SHP77 (cell line): ENCODE data around the gene STAC2.
"Not testable (repeated sequence)": the region's sequence is repeated elsewhere in the genome, so short reads cannot be mapped to it uniquely, and the experiment has no call there.

Source experiments
- DNase-seq, 2 experiments: peaks; one replicate each; lab custom pipeline; 2025; lab: John Stamatoyannopoulos, UW

Gene STAC2

GRCh38 chr17:39187152-39187830 is 38.5 kb downstream of the STAC2 start:
- DNase-seq: no peak

- peak in 1 of 2 experiments; percentile 30 for DNase-seq
Measured at GRCh38 chr17:39186481-39187002, 39.2 kb downstream of the STAC2 start.

- no peak for DNase-seq
Measured at GRCh38 chr17:39183720-39184119, 42.0 kb downstream of the STAC2 start.

- DNase-seq: no peak
Measured at GRCh38 chr17:39183045-39183444, 42.7 kb downstream of the STAC2 start.

- DNase-seq: no peak
Measured at GRCh38 chr17:39181303-39181702, 44.4 kb downstream of the STAC2 start.

GRCh38 chr17:39178536-39178935 is 47.2 kb downstream of the STAC2 start:
- DNase-seq: no peak

- peak in 1 of 2 experiments; percentile 11 for DNase-seq
Measured at GRCh38 chr17:39177256-39177655, 48.5 kb downstream of the STAC2 start.

GRCh38 chr17:39175695-39176093 is 50.1 kb downstream of the STAC2 start:
- no peak for DNase-seq

- peak; percentile 46 to 71 for DNase-seq
Measured at GRCh38 chr17:39174920-39175694, 50.6 kb downstream of the STAC2 start.

GRCh38 chr17:39173526-39174274 is 52.0 kb downstream of the STAC2 start:
- no peak for DNase-seq

- DNase-seq: no peak
Measured at GRCh38 chr17:39173080-39173479, 52.7 kb downstream of the STAC2 start.

GRCh38 chr17:39171933-39172332 is 53.8 kb downstream of the STAC2 start:
- no peak for DNase-seq

GRCh38 chr17:39170558-39170957 is 55.2 kb downstream of the STAC2 start:
- DNase-seq: no peak

GRCh38 chr17:39170109-39170508 is 55.6 kb downstream of the STAC2 start:
- DNase-seq: no peak

- no peak for DNase-seq
Measured at GRCh38 chr17:39169518-39169917, 56.2 kb downstream of the STAC2 start.

- DNase-seq: no peak
Measured at GRCh38 chr17:39169101-39169500, 56.6 kb downstream of the STAC2 start.

GRCh38 chr17:39168503-39168902 is 57.2 kb downstream of the STAC2 start:
- not testable (repeated sequence) for DNase-seq

GRCh38 chr17:39167476-39167875 is 58.3 kb downstream of the STAC2 start:
- no peak for DNase-seq

GRCh38 chr17:39166437-39167335 is 59.1 kb downstream of the STAC2 start:
- no peak for DNase-seq

- DNase-seq: no peak
Measured at GRCh38 chr17:39165841-39166349, 59.9 kb downstream of the STAC2 start, which contains the start of gene ARL5C. TSS of gene ARL5C (minus strand) at chr17:39166161. CDS start at chr17:39165760, 401 bp downstream.
